Activated naive CD8-positive, alpha-beta T cell treated with anti-CD3 and anti-CD28 coated beads, Interleukin-2, amount 50 U/mL, for 24 hours (primary cell): ENCODE data around the gene TMEM205.
"Not testable (repeated sequence)": the region's sequence is repeated elsewhere in the genome, so short reads cannot be mapped to it uniquely, and the experiment has no call there.

Experiments used
- ATAC-seq: fragments of 150-1000 bp; cut with Tn5 transposase; one replicate; pipeline ENCODE4 v1.10.0; 2021
- DNase-seq: peaks from one replicate; pipeline ENCODE4 v3.0.0; 2021
- H3K27ac Mint-ChIP-seq: one replicate; pipeline ENCODE4 v1.8.0; 2021; ENCODE audit warnings: mild to moderate bottlenecking, mixed read lengths
- H3K27me3 Mint-ChIP-seq: one replicate; pipeline ENCODE4 v1.8.0; 2021; ENCODE audit warnings: mixed read lengths
- H3K36me3 Mint-ChIP-seq: one replicate; pipeline ENCODE4 v1.8.0; 2021; ENCODE audit warnings: low read depth, mixed read lengths
- H3K4me1 Mint-ChIP-seq: one replicate; pipeline ENCODE4 v1.8.0; 2021; ENCODE audit warnings: mixed read lengths
- H3K4me3 Mint-ChIP-seq: one replicate; pipeline ENCODE4 v1.8.0; 2021; ENCODE audit warnings: mild to moderate bottlenecking, moderate library complexity, mixed read lengths
- H3K9me3 Mint-ChIP-seq: one replicate; pipeline ENCODE4 v1.8.0; 2021; ENCODE audit warnings: mixed read lengths

The TMEM205 gene

GRCh38 chr19:11361037-11361770, 15.1 kb upstream of the TMEM205 start:
- Mint-ChIP-seq H3K36me3 (no peaks in the 10 kb centered on the region), H3K9me3 (no peaks in the 10 kb centered on the region), H3K27ac (no peak overlapping the region), H3K4me1 (peaks cover under 1% of the 10 kb centered on the region), H3K4me3 (no peak overlapping the region), H3K27me3 (no peaks in the 10 kb centered on the region)
- peak; percentile 36 for DNase-seq
- ATAC-seq = no peak

- Mint-ChIP-seq H3K36me3 (no peaks in the 10 kb centered on the region), H3K4me3 (no peak overlapping the region), H3K27ac (no peak overlapping the region), H3K27me3 (peaks cover 6% of the 10 kb centered on the region), H3K4me1 (peaks cover 7% of the 10 kb centered on the region), H3K9me3 (no peaks in the 10 kb centered on the region)
- no peak for DNase-seq
- no peak for ATAC-seq
Measured at GRCh38 chr19:11359421-11359820, 13.4 kb upstream of the TMEM205 start.

- no peak for ATAC-seq
- no peak for DNase-seq
- Mint-ChIP-seq H3K36me3 (no peaks in the 10 kb centered on the region), H3K27me3 (peaks cover 6% of the 10 kb centered on the region), H3K4me1 (peaks cover 7% of the 10 kb centered on the region), H3K27ac (no peak overlapping the region), H3K9me3 (no peaks in the 10 kb centered on the region), H3K4me3 (no peak overlapping the region)
Measured at GRCh38 chr19:11356676-11357550, 10.8 kb upstream of the TMEM205 start.

GRCh38 chr19:11356074-11356397, 10.0 kb upstream of the TMEM205 start:
- H3K27me3 Mint-ChIP-seq = peaks cover 6% of the 10 kb centered on the region
- H3K4me1 Mint-ChIP-seq = peaks cover 7% of the 10 kb centered on the region
- H3K9me3 Mint-ChIP-seq = no peaks in the 10 kb centered on the region
- peak overlapping the region; percentile 51 for H3K27ac Mint-ChIP-seq
- peak overlapping the region; percentile 69 for H3K4me3 Mint-ChIP-seq
- H3K36me3 Mint-ChIP-seq = no peaks in the 10 kb centered on the region
- DNase-seq (no peak), ATAC-seq (no peak)

GRCh38 chr19:11355160-11356073, 9.3 kb upstream of the TMEM205 start, which contains the start of gene PLPPR2:
TSS of gene PLPPR2 (plus strand) at chr19:11355432. CDS start at chr19:11357674, 2,242 bp downstream.
- Mint-ChIP-seq H3K9me3 (no peaks in the 10 kb centered on the region), H3K4me1 (peaks cover 7% of the 10 kb centered on the region), H3K36me3 (no peaks in the 10 kb centered on the region), H3K27me3 (peaks cover 6% of the 10 kb centered on the region), H3K4me3 (peak within 1 kb of the TSS; percentile 69), H3K27ac (peak within 1 kb of the TSS; percentile 51)
- DNase-seq = peak; percentile 86
- peak; percentile 77 for ATAC-seq

GRCh38 chr19:11354102-11354501, 8.0 kb upstream of the TMEM205 start:
- not testable (repeated sequence) for H3K4me1 Mint-ChIP-seq, H3K27me3 Mint-ChIP-seq, H3K27ac Mint-ChIP-seq, H3K36me3 Mint-ChIP-seq, DNase-seq, H3K9me3 Mint-ChIP-seq, H3K4me3 Mint-ChIP-seq, ATAC-seq

GRCh38 chr19:11349171-11349570, 3.1 kb upstream of the TMEM205 start:
- no peaks in the 10 kb centered on the region for H3K27me3 Mint-ChIP-seq
- H3K27ac Mint-ChIP-seq = no peak overlapping the region
- H3K4me1 Mint-ChIP-seq = peaks cover 26% of the 10 kb centered on the region
- peaks cover 4% of the 10 kb centered on the region for H3K9me3 Mint-ChIP-seq
- no peak overlapping the region for H3K4me3 Mint-ChIP-seq
- no peaks in the 10 kb centered on the region for H3K36me3 Mint-ChIP-seq
- DNase-seq (no peak), ATAC-seq (no peak)

- no peak overlapping the region for H3K27ac Mint-ChIP-seq
- peaks cover 27% of the 10 kb centered on the region for H3K4me1 Mint-ChIP-seq
- ATAC-seq = no peak
Measured at GRCh38 chr19:11347546-11348039, 1.5 kb upstream of the TMEM205 start.

GRCh38 chr19:11345122-11345803, 805 bp downstream of the TMEM205 start:
- Mint-ChIP-seq H3K27me3 (no peaks in the 10 kb centered on the region), H3K4me3 (peak overlapping the region; percentile 93), H3K27ac (peak overlapping the region; percentile 82), H3K36me3 (no peaks in the 10 kb centered on the region), H3K4me1 (peaks cover 27% of the 10 kb centered on the region), H3K9me3 (peaks cover 4% of the 10 kb centered on the region)
- DNase-seq = no peak
- ATAC-seq = no peak

More at GRCh38 chr19:11347546-11348039, 1.5 kb upstream of the TMEM205 start:
- no peak for DNase-seq
- Mint-ChIP-seq H3K36me3 (no peaks in the 10 kb centered on the region), H3K9me3 (peaks cover 4% of the 10 kb centered on the region), H3K4me3 (peak overlapping the region; percentile 93), H3K27me3 (no peaks in the 10 kb centered on the region)

- no peak for ATAC-seq
- Mint-ChIP-seq H3K9me3 (no peaks in the 10 kb centered on the region), H3K4me3 (no peak overlapping the region), H3K27ac (no peak overlapping the region), H3K4me1 (peaks cover 43% of the 10 kb centered on the region), H3K27me3 (no peaks in the 10 kb centered on the region), H3K36me3 (no peaks in the 10 kb centered on the region)
- no peak for DNase-seq
Measured at GRCh38 chr19:11342429-11342828, 3.6 kb downstream of the TMEM205 start.

GRCh38 chr19:11340099-11340467, 6.0 kb downstream of the TMEM205 start:
- not testable (repeated sequence) for H3K27ac Mint-ChIP-seq, H3K27me3 Mint-ChIP-seq

GRCh38 chr19:11339254-11340098, 6.6 kb downstream of the TMEM205 start, which contains the start of gene RAB3D:
TSS of gene RAB3D (minus strand) at chr19:11339657. CDS start at chr19:11337399, 2,258 bp downstream.
- H3K36me3 Mint-ChIP-seq = peaks cover 4% of the 10 kb centered on the region
- H3K27ac Mint-ChIP-seq = no peak within 1 kb of the TSS
- H3K4me1 Mint-ChIP-seq = peaks cover 25% of the 10 kb centered on the region
- ATAC-seq = peak; percentile 90
- H3K4me3 Mint-ChIP-seq = peak within 1 kb of the TSS; percentile 67
- H3K9me3 Mint-ChIP-seq = no peaks in the 10 kb centered on the region
- DNase-seq = peak; percentile 87
- H3K27me3 Mint-ChIP-seq = no peaks in the 10 kb centered on the region

More at GRCh38 chr19:11340099-11340467, 6.0 kb downstream of the TMEM205 start:
- not testable (repeated sequence) for DNase-seq, H3K9me3 Mint-ChIP-seq, H3K36me3 Mint-ChIP-seq, ATAC-seq
- peak overlapping the region; percentile 67 for H3K4me3 Mint-ChIP-seq
- peaks cover 26% of the 10 kb centered on the region for H3K4me1 Mint-ChIP-seq
